HEK293 (cell line): ENCODE data around the gene PDZRN3.

Experiments
- CTCF ChIA-PET: fragments of 350-600 bp; formaldehyde crosslinking; extraction: SDS; loops from one replicate; lab custom pipeline; 2021; ENCODE audit warnings: antibody characterized with exemption; lab: Yijun Ruan, JAX
- POLR2A ChIA-PET: fragments of 300-600 bp; formaldehyde crosslinking; extraction: SDS; loops from one replicate; lab custom pipeline; 2020; ENCODE audit warnings: antibody characterized with exemption, inconsistent platforms; lab: Yijun Ruan, JAX
- H3K27ac ChIP-seq: fragments of 200-500 bp; sonication (Bioruptor generic); 2 replicates; pipeline ENCODE4 v1.5.1; 2014; ENCODE audit warnings: low read depth, low read length, control low read depth, inconsistent platforms; ENCODE audit errors: extremely low read depth
- H3K36me3 ChIP-seq, 2 experiments: fragments of 200-500 bp in 1 of 2; sonication (Bioruptor generic) in 1 of 2; 1 replicate in 1 of 2; 2 replicates in 1 of 2; pipeline ENCODE4 v1.5.1; 2014 to 2017; ENCODE audit warnings: inconsistent platforms in 2 of 2, low read length in 2 of 2; ENCODE audit not compliant: control insufficient read depth in 2 of 2, insufficient read depth in 1 of 2
- H3K4me1 ChIP-seq: fragments of 200-500 bp; sonication (Bioruptor generic); 2 replicates; pipeline ENCODE4 v1.5.1; 2014; ENCODE audit warnings: mild to moderate bottlenecking, low read length, inconsistent platforms; ENCODE audit not compliant: control insufficient read depth, insufficient read depth
- H3K4me3 ChIP-seq: 2 replicates; pipeline ENCODE4 v1.5.1; 2011; ENCODE audit warnings: low read depth, mild to moderate bottlenecking, control low read depth, low read length, moderate library complexity
- H3K9me3 ChIP-seq: fragments of 200-500 bp; sonication (Bioruptor generic); 2 replicates; pipeline ENCODE4 v1.5.1; 2014; ENCODE audit warnings: low read depth, low read length, inconsistent platforms; ENCODE audit not compliant: control insufficient read depth, insufficient read depth
- ATF2 ChIP-seq: fragments of 450-650 bp; formaldehyde crosslinking; IDR thresholded peaks from 2 replicates; pipeline ENCODE4 v1.5.1; 2016; ENCODE audit warnings: missing biosample characterization, missing genetic modification characterization, low read depth
- BCL11A ChIP-seq: fragments of 450-650 bp; formaldehyde crosslinking; IDR thresholded peaks from 2 replicates; pipeline ENCODE4 v1.5.1; 2016; ENCODE audit warnings: low read depth, missing biosample characterization, missing genetic modification characterization
- KLF1 ChIP-seq: fragments of 450-650 bp; formaldehyde crosslinking; IDR thresholded peaks from 2 replicates; pipeline ENCODE4 v1.5.1; 2016; ENCODE audit warnings: missing biosample characterization, missing genetic modification characterization
- SALL2 ChIP-seq: fragments of 450-650 bp; formaldehyde crosslinking; IDR thresholded peaks from 2 replicates; pipeline ENCODE4 v1.5.0; 2017; ENCODE audit warnings: missing biosample characterization, mild to moderate bottlenecking, missing genetic modification characterization, borderline replicate concordance
- SP7 ChIP-seq: fragments of 450-650 bp; formaldehyde crosslinking; IDR thresholded peaks from 2 replicates; pipeline ENCODE4 v1.5.1; 2016; ENCODE audit warnings: missing biosample characterization, missing genetic modification characterization
- ZBTB17 ChIP-seq: fragments of 450-650 bp; formaldehyde crosslinking; IDR thresholded peaks from 2 replicates; pipeline ENCODE4 v1.5.1; 2016; ENCODE audit warnings: missing biosample characterization, missing genetic modification characterization
- ZBTB21 ChIP-seq: fragments of 450-650 bp; formaldehyde crosslinking; IDR thresholded peaks from 2 replicates; pipeline ENCODE4 v1.5.1; 2017; ENCODE audit warnings: missing biosample characterization, missing genetic modification characterization
- ZBTB8A ChIP-seq: fragments of 450-650 bp; formaldehyde crosslinking; IDR thresholded peaks from 2 replicates; pipeline ENCODE4 v1.5.1; 2016; ENCODE audit warnings: missing biosample characterization, missing genetic modification characterization
- ZNF184 ChIP-seq: fragments of 450-650 bp; IDR thresholded peaks from 2 replicates; pipeline ENCODE4 v1.5.1; 2018; ENCODE audit warnings: missing biosample characterization, mild to moderate bottlenecking, missing genetic modification characterization
- ZNF2 ChIP-seq: fragments of 450-650 bp; formaldehyde crosslinking; IDR thresholded peaks from 2 replicates; pipeline ENCODE4 v1.5.1; 2016; ENCODE audit warnings: missing biosample characterization, missing genetic modification characterization
- ZNF202 ChIP-seq: fragments of 450-650 bp; formaldehyde crosslinking; IDR thresholded peaks from 2 replicates; pipeline ENCODE4 v1.5.1; 2016; ENCODE audit warnings: missing biosample characterization, missing genetic modification characterization, borderline replicate concordance
- ZNF239 ChIP-seq: fragments of 450-650 bp; formaldehyde crosslinking; IDR thresholded peaks from 2 replicates; pipeline ENCODE4 v1.5.1; 2016; ENCODE audit warnings: missing biosample characterization, missing genetic modification characterization
- ZNF24 ChIP-seq: fragments of 450-650 bp; formaldehyde crosslinking; IDR thresholded peaks from 2 replicates; pipeline ENCODE4 v1.5.1; 2016; ENCODE audit warnings: missing biosample characterization, missing genetic modification characterization
- ZNF629 ChIP-seq: fragments of 450-650 bp; formaldehyde crosslinking; IDR thresholded peaks from 2 replicates; pipeline ENCODE4 v1.5.1; 2017; ENCODE audit warnings: missing biosample characterization, missing genetic modification characterization
- ZNF654 ChIP-seq: fragments of 450-650 bp; formaldehyde crosslinking; IDR thresholded peaks from 2 replicates; pipeline ENCODE4 v1.5.1; 2016; ENCODE audit warnings: low read depth, missing biosample characterization, missing genetic modification characterization
- ZSCAN30 ChIP-seq: fragments of 450-650 bp; IDR thresholded peaks from 2 replicates; pipeline ENCODE4 v1.5.1; 2018; ENCODE audit warnings: missing biosample characterization, mild to moderate bottlenecking, missing genetic modification characterization, moderate library complexity
- TF ChIP-seq, protein P1 (sequence below): fragments of 450-650 bp; formaldehyde crosslinking; IDR thresholded peaks from 2 replicates; pipeline ENCODE4 v1.5.1; 2017; ENCODE audit warnings: missing biosample characterization, missing genetic modification characterization
- TF ChIP-seq, protein P2 (sequence below): fragments of 450-650 bp; formaldehyde crosslinking; conservative IDR thresholded peaks from 2 replicates; pipeline ENCODE4 v1.5.1; 2016; ENCODE audit warnings: low read depth, missing biosample characterization, missing genetic modification characterization
- TF ChIP-seq, protein P3 (sequence below): fragments of 450-650 bp; formaldehyde crosslinking; IDR thresholded peaks from 2 replicates; pipeline ENCODE4 v1.5.1; 2017; ENCODE audit warnings: missing biosample characterization, missing genetic modification characterization
- TF ChIP-seq, protein P4 (sequence below): fragments of 450-650 bp; IDR thresholded peaks from 2 replicates; pipeline ENCODE4 v1.5.1; 2018; ENCODE audit warnings: missing biosample characterization, mild to moderate bottlenecking, missing genetic modification characterization

The PDZRN3 gene

DNA sequence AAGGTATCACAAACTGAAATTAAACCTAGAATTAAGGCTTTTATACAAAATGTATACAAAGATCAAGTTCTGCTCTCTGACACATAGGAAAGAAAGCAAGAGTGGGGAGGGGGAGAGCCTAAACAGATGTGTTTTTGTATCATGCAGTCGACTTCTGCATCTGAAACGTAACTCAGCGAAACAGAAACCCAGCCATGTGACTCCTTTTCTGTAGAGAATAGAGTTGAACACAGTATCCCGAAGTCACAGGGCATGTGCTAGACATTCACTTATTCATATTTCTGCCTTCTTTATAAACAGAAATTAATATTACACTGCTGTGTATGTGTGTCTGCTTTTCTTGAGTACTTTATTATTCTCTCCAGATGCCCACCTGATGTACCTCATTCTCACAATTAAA lies 121.0 kb downstream of the PDZRN3 start:
- ChIA-PET CTCF (interaction anchor here (1.7 to 3.7 kb wide), 3 partner anchors 9 to 403 kb away, joined by 4 to 30 read pairs (median 8); no protein-coding TSS in a partner anchor), POLR2A (no interaction called here)
- no peak overlapping the region for H3K4me3 ChIP-seq
- no peaks in the 10 kb centered on the region for H3K4me1 ChIP-seq
- TF ChIP-seq SALL2 (tag by site-specific recombination) (no peak), ZNF202 (no peak), ZNF2 (no peak)
- TF ChIP-seq, protein P1, sequence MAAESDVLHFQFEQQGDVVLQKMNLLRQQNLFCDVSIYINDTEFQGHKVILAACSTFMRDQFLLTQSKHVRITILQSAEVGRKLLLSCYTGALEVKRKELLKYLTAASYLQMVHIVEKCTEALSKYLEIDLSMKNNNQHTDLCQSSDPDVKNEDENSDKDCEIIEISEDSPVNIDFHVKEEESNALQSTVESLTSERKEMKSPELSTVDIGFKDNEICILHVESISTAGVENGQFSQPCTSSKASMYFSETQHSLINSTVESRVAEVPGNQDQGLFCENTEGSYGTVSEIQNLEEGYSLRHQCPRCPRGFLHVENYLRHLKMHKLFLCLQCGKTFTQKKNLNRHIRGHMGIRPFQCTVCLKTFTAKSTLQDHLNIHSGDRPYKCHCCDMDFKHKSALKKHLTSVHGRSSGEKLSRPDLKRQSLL (tag by site-specific recombination): no peak
- no peak overlapping the region for H3K27ac ChIP-seq
- H3K9me3 ChIP-seq: no peaks in the 10 kb centered on the region
- no peaks in the 10 kb centered on the region for H3K36me3 ChIP-seq

DNA sequence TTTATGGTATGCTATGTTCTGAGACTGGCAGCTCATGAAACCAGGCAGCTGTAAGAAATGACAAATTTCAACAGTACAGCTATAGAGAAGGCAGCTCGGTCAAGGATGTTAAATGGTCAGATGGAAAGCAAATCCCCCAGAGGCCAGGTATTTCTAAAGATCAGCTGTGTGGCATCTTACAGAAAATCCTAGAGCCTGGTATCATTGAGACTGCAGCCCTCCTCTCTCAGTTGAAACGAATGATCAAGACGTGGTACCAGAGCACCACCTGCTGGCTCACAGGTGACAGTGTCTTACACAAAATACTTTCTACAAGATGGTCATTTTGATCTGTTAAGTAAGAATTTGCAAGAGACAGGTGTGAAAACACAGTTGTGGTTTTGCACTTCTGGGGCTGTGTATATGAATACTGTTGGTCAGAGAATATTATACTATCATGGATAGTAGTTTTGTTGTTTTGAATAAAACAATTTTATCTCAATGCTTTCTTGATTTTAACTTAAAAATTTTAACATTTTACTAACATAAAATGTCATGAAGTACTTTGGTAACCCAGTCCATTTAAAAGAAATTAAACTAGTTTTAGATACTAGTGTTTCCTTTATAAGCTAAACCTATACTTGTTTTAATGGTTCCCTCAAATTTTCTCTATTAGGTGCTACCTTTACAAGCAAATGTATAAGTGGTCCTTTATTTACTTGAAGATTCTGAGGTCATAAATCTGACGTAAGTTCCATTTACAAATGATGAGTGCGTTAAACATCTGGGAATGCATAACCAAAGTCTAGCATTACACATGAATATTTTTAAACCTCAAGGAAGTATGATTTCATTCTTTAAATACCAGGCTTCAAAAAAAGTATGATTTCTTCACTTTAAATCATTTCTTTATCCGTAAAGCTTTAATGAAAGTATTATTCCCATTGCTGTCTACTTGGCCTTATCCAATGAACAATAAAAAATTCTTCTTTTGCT lies 121.8 kb downstream of the PDZRN3 start:
- no peaks in the 10 kb centered on the region for H3K36me3 ChIP-seq
- POLR2A ChIA-PET: no interaction called here
- no peaks in the 10 kb centered on the region for H3K4me1 ChIP-seq
- no peak overlapping the region for H3K4me3 ChIP-seq
- no peak overlapping the region for H3K27ac ChIP-seq
- CTCF ChIA-PET: interaction anchor here (0.6 to 3.7 kb wide), 22 partner anchors 8 to 406 kb away, joined by 3 to 30 read pairs (median 4); no protein-coding TSS in a partner anchor
- H3K9me3 ChIP-seq: no peaks in the 10 kb centered on the region
- peak; percentile 78 for TF ChIP-seq ZBTB21 (tag by site-specific recombination)
- TF ChIP-seq, protein P2, sequence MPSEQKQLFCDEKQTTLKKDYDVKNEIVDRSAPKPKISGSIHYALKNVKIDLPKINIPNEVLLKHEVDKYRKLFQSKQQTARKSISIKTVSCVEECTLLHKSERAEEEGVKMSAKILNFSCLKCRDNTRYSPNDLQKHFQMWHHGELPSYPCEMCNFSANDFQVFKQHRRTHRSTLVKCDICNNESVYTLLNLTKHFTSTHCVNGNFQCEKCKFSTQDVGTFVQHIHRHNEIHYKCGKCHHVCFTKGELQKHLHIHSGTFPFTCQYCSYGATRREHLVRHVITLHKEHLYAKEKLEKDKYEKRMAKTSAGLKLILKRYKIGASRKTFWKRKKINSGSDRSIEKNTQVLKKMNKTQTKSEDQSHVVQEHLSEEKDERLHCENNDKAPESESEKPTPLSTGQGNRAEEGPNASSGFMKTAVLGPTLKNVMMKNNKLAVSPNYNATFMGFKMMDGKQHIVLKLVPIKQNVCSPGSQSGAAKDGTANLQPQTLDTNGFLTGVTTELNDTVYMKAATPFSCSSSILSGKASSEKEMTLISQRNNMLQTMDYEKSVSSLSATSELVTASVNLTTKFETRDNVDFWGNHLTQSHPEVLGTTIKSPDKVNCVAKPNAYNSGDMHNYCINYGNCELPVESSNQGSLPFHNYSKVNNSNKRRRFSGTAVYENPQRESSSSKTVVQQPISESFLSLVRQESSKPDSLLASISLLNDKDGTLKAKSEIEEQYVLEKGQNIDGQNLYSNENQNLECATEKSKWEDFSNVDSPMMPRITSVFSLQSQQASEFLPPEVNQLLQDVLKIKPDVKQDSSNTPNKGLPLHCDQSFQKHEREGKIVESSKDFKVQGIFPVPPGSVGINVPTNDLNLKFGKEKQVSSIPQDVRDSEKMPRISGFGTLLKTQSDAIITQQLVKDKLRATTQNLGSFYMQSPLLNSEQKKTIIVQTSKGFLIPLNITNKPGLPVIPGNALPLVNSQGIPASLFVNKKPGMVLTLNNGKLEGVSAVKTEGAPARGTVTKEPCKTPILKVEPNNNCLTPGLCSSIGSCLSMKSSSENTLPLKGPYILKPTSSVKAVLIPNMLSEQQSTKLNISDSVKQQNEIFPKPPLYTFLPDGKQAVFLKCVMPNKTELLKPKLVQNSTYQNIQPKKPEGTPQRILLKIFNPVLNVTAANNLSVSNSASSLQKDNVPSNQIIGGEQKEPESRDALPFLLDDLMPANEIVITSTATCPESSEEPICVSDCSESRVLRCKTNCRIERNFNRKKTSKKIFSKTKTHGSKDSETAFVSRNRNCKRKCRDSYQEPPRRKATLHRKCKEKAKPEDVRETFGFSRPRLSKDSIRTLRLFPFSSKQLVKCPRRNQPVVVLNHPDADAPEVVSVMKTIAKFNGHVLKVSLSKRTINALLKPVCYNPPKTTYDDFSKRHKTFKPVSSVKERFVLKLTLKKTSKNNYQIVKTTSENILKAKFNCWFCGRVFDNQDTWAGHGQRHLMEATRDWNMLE (tag by site-specific recombination): peak; percentile 19; the same call in 1 of the 2 replicates
- TF ChIP-seq ATF2 (tag by site-specific recombination): peak; percentile 65
- peak; percentile 87 for TF ChIP-seq ZNF654 (tag by site-specific recombination)
- TF ChIP-seq ZNF184: 0 out of 2 replicates have a peak, but pooled peaks have one; percentile 7
- peak; percentile 32; the same call in 1 of the 2 replicates for TF ChIP-seq SP7 (tag by site-specific recombination)
- TF ChIP-seq ZNF239: no peak
- no peak for TF ChIP-seq ZNF24 (tag by site-specific recombination)
- TF ChIP-seq ZNF629 (tag by site-specific recombination): peak; percentile 87
- TF ChIP-seq KLF1 (tag by site-specific recombination): no peak
- TF ChIP-seq, protein P3, sequence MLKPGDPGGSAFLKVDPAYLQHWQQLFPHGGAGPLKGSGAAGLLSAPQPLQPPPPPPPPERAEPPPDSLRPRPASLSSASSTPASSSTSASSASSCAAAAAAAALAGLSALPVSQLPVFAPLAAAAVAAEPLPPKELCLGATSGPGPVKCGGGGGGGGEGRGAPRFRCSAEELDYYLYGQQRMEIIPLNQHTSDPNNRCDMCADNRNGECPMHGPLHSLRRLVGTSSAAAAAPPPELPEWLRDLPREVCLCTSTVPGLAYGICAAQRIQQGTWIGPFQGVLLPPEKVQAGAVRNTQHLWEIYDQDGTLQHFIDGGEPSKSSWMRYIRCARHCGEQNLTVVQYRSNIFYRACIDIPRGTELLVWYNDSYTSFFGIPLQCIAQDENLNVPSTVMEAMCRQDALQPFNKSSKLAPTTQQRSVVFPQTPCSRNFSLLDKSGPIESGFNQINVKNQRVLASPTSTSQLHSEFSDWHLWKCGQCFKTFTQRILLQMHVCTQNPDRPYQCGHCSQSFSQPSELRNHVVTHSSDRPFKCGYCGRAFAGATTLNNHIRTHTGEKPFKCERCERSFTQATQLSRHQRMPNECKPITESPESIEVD (tag by site-specific recombination): peak; percentile 60
- no peak for TF ChIP-seq ZBTB17 (tag by site-specific recombination)
- TF ChIP-seq ZSCAN30 (tag by site-specific recombination): peak; percentile 82; the same call in 1 of the 2 replicates
- no peak for TF ChIP-seq BCL11A (tag by site-specific recombination)
- TF ChIP-seq, protein P4, sequence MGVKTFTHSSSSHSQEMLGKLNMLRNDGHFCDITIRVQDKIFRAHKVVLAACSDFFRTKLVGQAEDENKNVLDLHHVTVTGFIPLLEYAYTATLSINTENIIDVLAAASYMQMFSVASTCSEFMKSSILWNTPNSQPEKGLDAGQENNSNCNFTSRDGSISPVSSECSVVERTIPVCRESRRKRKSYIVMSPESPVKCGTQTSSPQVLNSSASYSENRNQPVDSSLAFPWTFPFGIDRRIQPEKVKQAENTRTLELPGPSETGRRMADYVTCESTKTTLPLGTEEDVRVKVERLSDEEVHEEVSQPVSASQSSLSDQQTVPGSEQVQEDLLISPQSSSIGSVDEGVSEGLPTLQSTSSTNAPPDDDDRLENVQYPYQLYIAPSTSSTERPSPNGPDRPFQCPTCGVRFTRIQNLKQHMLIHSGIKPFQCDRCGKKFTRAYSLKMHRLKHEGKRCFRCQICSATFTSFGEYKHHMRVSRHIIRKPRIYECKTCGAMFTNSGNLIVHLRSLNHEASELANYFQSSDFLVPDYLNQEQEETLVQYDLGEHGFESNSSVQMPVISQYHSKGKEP (tag by site-specific recombination): no peak
- no peak for TF ChIP-seq ZBTB8A (tag by site-specific recombination)
